ENCODE results near the gene RBFOX1.

RBFOX1 gene

GRCh38 chr16:7755347-7755882, 422.8 kb downstream of the RBFOX1 start:
- no peak for TF ChIP-seq CTCF (IDR thresholded peaks at IDR 0.05; ENCODE audit: borderline replicate concordance, insufficient read depth, low read depth, low read length)
- H3K4me3 ChIP-seq (ENCODE audit: low read depth, low read length): no peak overlapping the region
